Measurements from ENCODE around the gene PRR11.

DNA sequence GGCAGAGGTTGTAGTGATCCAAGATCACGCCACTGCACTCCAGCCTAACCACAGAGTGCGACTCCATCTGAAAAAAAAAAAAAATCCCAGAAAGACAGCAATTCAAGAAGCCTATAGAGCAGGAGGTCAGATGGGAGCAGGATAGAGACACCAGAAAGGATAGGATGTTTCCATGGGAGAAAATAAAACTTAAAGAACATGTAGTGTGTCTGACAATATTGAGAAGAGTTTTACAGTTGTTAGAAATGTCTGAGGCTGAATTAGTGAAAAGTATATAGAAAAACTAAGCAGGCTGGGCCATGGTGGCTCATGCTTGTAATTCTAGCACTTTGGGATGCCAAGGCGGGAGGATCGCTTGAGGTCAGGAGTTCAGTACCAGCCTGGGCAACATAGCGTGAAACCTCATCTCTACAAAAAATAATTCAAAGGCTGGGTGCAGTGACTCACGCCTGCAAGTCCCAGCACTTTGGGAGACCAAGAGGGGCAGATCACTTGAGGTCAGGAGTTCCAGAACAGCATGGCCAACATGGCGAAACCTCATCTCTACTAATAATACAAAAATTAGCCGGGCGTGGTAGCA lies 33.6 kb upstream of the PRR11 start:
- TF ChIP-seq GATA3 (IDR thresholded peaks at IDR 0.05; ENCODE audit: low read depth, low read length) (no peak), GATA2 (IDR thresholded peaks at IDR 0.05; ENCODE audit: low read depth, low read length) (no peak)
